GM12878 (cell line): ENCODE results near the gene TRUB1. TPM values are rescaled to one million over a fixed set of nuclear protein-coding genes. Genes with fewer than 3 reads are reported as not detected.

Source experiments
- ATF7 ChIP-seq: fragments of 450-650 bp; IDR thresholded peaks from 2 replicates; pipeline ENCODE4 v1.6.1; 2016; ENCODE audit warnings: low read depth, mild to moderate bottlenecking
- BACH1 ChIP-seq: fragments of 450-650 bp; IDR thresholded peaks from 2 replicates; pipeline ENCODE4 v1.6.1; 2017; ENCODE audit warnings: mild to moderate bottlenecking, borderline replicate concordance
- CBX3 ChIP-seq: fragments of 200-600 bp; sonication (generic); IDR thresholded peaks from 2 replicates; pipeline ENCODE4 v1.6.1; 2016; ENCODE audit warnings: low read depth, borderline replicate concordance
- CBX5 ChIP-seq: sonication (generic); IDR thresholded peaks from 2 replicates; pipeline ENCODE4 v1.6.1; 2016; ENCODE audit warnings: low read depth, moderate library complexity, mild to moderate bottlenecking, inconsistent platforms
- CHD2 ChIP-seq: IDR thresholded peaks from 2 replicates; pipeline ENCODE4 v1.6.1; 2011; ENCODE audit warnings: low read depth, low read length, improper control_type of control experiment, borderline replicate concordance
- EGR1 ChIP-seq, 2 experiments: IDR thresholded peaks; 1 replicate in 1 of 2; 2 replicates in 1 of 2; pipeline ENCODE4 v1.6.1; 2011 to 2012; ENCODE audit warnings: low read depth in 2 of 2, low read length in 2 of 2, borderline replicate concordance in 1 of 2, mild to moderate bottlenecking in 1 of 2, moderate library complexity in 1 of 2
- EP300 ChIP-seq, 2 experiments: fragments of 150-350 bp in 1 of 2; IDR thresholded peaks; 2 replicates each; pipeline ENCODE4 v1.6.1; 2011 to 2012; ENCODE audit warnings: low read depth in 2 of 2, low read length in 2 of 2, borderline replicate concordance in 1 of 2, improper control_type of control experiment in 1 of 2, inconsistent platforms in 1 of 2; ENCODE audit not compliant: control insufficient read depth in 1 of 2
- GABPA ChIP-seq: IDR thresholded peaks from 2 replicates; pipeline ENCODE4 v1.6.1; 2014; ENCODE audit warnings: antibody characterized with exemption, low read depth, mild to moderate bottlenecking, inconsistent platforms
- HDAC6 ChIP-seq: fragments of 200-600 bp; sonication (generic); IDR thresholded peaks from one replicate; pipeline ENCODE4 v1.8.0; 2017; ENCODE audit warnings: antibody characterized with exemption; ENCODE audit not compliant: unreplicated experiment
- IKZF2 ChIP-seq, 2 experiments: fragments of 450-650 bp; IDR thresholded peaks; 2 replicates each; pipeline ENCODE4 v1.6.1; 2017; ENCODE audit warnings: mild to moderate bottlenecking in 2 of 2, moderate library complexity in 2 of 2
- LARP7 ChIP-seq: fragments of 450-650 bp; IDR thresholded peaks from 2 replicates; pipeline ENCODE4 v1.6.1; 2017; ENCODE audit warnings: mild to moderate bottlenecking
- MXI1 ChIP-seq: fragments of 150-350 bp; IDR thresholded peaks from 2 replicates; pipeline ENCODE4 v1.6.1; 2011; ENCODE audit warnings: low read depth, mild to moderate bottlenecking, inconsistent platforms, low read length, improper control_type of control experiment
- MYC ChIP-seq: IDR thresholded peaks from 2 replicates; pipeline ENCODE4 v1.6.1; 2011; ENCODE audit warnings: mild to moderate bottlenecking, low read length, moderate library complexity, inconsistent platforms; ENCODE audit not compliant: insufficient read depth, insufficient replicate concordance, insufficient read length, severe bottlenecking
- PAX5 ChIP-seq: IDR thresholded peaks from 2 replicates; pipeline ENCODE4 v1.6.1; 2011; ENCODE audit warnings: low read depth, low read length, borderline replicate concordance
- SKIL ChIP-seq: fragments of 450-650 bp; IDR thresholded peaks from 2 replicates; pipeline ENCODE4 v1.6.1; 2017; ENCODE audit warnings: mild to moderate bottlenecking, low read depth, inconsistent platforms; ENCODE audit not compliant: poor library complexity, severe bottlenecking
- SMAD5 ChIP-seq: IDR thresholded peaks from 2 replicates; pipeline ENCODE4 v1.6.1; 2016; ENCODE audit warnings: antibody characterized with exemption, low read depth
- SPI1 ChIP-seq: IDR thresholded peaks from 2 replicates; pipeline ENCODE4 v1.6.1; 2011; ENCODE audit warnings: low read depth, mild to moderate bottlenecking, low read length, moderate library complexity, borderline replicate concordance; ENCODE audit not compliant: insufficient read depth
- SREBF2 ChIP-seq: IDR thresholded peaks from 2 replicates; pipeline ENCODE4 v1.6.1; 2012; ENCODE audit warnings: mild to moderate bottlenecking, low read length
- STAT1 ChIP-seq: fragments of 450-650 bp; conservative IDR thresholded peaks from 2 replicates; pipeline ENCODE4 v1.6.1; 2014; ENCODE audit warnings: antibody characterized with exemption, mild to moderate bottlenecking
- TCF7 ChIP-seq: IDR thresholded peaks from 2 replicates; pipeline ENCODE4 v1.6.1; 2014; ENCODE audit warnings: antibody characterized with exemption, borderline replicate concordance
- polyA plus RNA-seq, 11 experiments: library from polyadenylated mRNA; depleted of rRNA in 4 of 11; unstranded in 6 of 11; stranded (reverse) in 5 of 11; fragments of >200 nt; fragmentation: Nextera tagmentation in 4 of 11; fragmentation: Illumina TruSeq in 1 of 11; extraction: Ambion mirVana in 4 of 11; extraction: Trizol in 1 of 11; gene quantifications; 1 replicate in 1 of 11; 2 replicates in 10 of 11; pipeline versions ENCODE4 v1.2.1 to v1.2.3, GENCODE V29; 2011 to 2016; ENCODE audit warnings: inconsistent platforms in 2 of 11, missing spikeins in 2 of 11, low read depth in 1 of 11
- total RNA-seq, 4 experiments: library from RNA; depleted of rRNA in 3 of 4; stranded (reverse); fragments of >200 nt in 3 of 4; fragmentation: Illumina TruSeq in 1 of 4; extraction: Trizol in 1 of 4; gene quantifications; 2 replicates each; pipeline versions ENCODE4 v1.2.1 to v1.2.3, GENCODE V29; 2013 to 2021
- TF ChIP-seq, protein P1 (sequence below): fragments of 450-650 bp; IDR thresholded peaks from 2 replicates; pipeline ENCODE4 v1.6.1; 2016; ENCODE audit warnings: mild to moderate bottlenecking
- TF ChIP-seq, protein P2 (sequence below): IDR thresholded peaks from 2 replicates; pipeline ENCODE4 v1.6.1; 2012; ENCODE audit warnings: low read depth, low read length, improper control_type of control experiment
- TF ChIP-seq, protein P3 (sequence below): fragments of 450-650 bp; IDR thresholded peaks from 2 replicates; pipeline ENCODE4 v1.6.1; 2017; ENCODE audit warnings: low read depth, mild to moderate bottlenecking, moderate library complexity
- TF ChIP-seq, protein P4 (sequence below): fragments of 450-650 bp; IDR thresholded peaks from 2 replicates; pipeline ENCODE4 v1.6.1; 2017; ENCODE audit warnings: borderline replicate concordance

TRUB1 gene
- total and polyA plus RNA-seq, 10 of the 15 experiments (the other 5 are each of a cell fraction or from before 2014, with no cell fraction given): 8.1 to 24.0 (median 15.9) TPM

GRCh38 chr10:114953047-114953446 lies 15.1 kb downstream of the TRUB1 start (continued):
- no peak for TF ChIP-seq TCF7
- TF ChIP-seq IKZF2 (IDR thresholded peaks at IDR 0.05): no peak
- TF ChIP-seq BACH1: no peak
- TF ChIP-seq CBX5: no peak
- no peak for TF ChIP-seq HDAC6
- no peak for TF ChIP-seq EGR1 (IDR thresholded peaks at IDR 0.05; ENCODE audit: borderline replicate concordance in 1 of 2, low read depth in 2 of 2, low read length in 2 of 2)
- TF ChIP-seq, protein P1, sequence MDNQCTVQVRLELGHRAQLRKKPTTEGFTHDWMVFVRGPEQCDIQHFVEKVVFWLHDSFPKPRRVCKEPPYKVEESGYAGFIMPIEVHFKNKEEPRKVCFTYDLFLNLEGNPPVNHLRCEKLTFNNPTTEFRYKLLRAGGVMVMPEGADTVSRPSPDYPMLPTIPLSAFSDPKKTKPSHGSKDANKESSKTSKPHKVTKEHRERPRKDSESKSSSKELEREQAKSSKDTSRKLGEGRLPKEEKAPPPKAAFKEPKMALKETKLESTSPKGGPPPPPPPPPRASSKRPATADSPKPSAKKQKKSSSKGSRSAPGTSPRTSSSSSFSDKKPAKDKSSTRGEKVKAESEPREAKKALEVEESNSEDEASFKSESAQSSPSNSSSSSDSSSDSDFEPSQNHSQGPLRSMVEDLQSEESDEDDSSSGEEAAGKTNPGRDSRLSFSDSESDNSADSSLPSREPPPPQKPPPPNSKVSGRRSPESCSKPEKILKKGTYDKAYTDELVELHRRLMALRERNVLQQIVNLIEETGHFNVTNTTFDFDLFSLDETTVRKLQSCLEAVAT: no peak
- no peak for TF ChIP-seq STAT1
- TF ChIP-seq SREBF2: no peak
- no peak for TF ChIP-seq SPI1
- peak; percentile 43; the same call in 1 of the 2 replicates for TF ChIP-seq ATF7
- TF ChIP-seq, protein P2, sequence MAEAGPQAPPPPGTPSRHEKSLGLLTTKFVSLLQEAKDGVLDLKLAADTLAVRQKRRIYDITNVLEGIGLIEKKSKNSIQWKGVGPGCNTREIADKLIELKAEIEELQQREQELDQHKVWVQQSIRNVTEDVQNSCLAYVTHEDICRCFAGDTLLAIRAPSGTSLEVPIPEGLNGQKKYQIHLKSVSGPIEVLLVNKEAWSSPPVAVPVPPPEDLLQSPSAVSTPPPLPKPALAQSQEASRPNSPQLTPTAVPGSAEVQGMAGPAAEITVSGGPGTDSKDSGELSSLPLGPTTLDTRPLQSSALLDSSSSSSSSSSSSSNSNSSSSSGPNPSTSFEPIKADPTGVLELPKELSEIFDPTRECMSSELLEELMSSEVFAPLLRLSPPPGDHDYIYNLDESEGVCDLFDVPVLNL: no peak
- TF ChIP-seq, protein P3, sequence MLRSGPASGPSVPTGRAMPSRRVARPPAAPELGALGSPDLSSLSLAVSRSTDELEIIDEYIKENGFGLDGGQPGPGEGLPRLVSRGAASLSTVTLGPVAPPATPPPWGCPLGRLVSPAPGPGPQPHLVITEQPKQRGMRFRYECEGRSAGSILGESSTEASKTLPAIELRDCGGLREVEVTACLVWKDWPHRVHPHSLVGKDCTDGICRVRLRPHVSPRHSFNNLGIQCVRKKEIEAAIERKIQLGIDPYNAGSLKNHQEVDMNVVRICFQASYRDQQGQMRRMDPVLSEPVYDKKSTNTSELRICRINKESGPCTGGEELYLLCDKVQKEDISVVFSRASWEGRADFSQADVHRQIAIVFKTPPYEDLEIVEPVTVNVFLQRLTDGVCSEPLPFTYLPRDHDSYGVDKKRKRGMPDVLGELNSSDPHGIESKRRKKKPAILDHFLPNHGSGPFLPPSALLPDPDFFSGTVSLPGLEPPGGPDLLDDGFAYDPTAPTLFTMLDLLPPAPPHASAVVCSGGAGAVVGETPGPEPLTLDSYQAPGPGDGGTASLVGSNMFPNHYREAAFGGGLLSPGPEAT: no peak
- no peak for TF ChIP-seq CHD2
- 0 out of 4 replicates have a peak, but pooled peaks of 1 of the 2 experiments have one; percentile 17 for TF ChIP-seq EP300 (IDR thresholded peaks at IDR 0.05; ENCODE audit: borderline replicate concordance in 1 of 2, control insufficient read depth in 1 of 2, low read depth in 2 of 2, low read length in 2 of 2)
- no peak for TF ChIP-seq GABPA
- TF ChIP-seq CBX3: no peak
- no peak for TF ChIP-seq SMAD5
- TF ChIP-seq, protein P4, sequence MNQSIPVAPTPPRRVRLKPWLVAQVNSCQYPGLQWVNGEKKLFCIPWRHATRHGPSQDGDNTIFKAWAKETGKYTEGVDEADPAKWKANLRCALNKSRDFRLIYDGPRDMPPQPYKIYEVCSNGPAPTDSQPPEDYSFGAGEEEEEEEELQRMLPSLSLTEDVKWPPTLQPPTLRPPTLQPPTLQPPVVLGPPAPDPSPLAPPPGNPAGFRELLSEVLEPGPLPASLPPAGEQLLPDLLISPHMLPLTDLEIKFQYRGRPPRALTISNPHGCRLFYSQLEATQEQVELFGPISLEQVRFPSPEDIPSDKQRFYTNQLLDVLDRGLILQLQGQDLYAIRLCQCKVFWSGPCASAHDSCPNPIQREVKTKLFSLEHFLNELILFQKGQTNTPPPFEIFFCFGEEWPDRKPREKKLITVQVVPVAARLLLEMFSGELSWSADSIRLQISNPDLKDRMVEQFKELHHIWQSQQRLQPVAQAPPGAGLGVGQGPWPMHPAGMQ: no peak
- TF ChIP-seq LARP7: no peak
- no peak for TF ChIP-seq MYC
- TF ChIP-seq SKIL: no peak
- TF ChIP-seq MXI1: no peak
- TF ChIP-seq PAX5: no peak
